GOT3 (cell line): ENCODE data around the gene SLC6A16.
A peak's percentile ranks its signal among the peaks of the same experiment; 100 is the strongest.
"Not testable (repeated sequence)": the region's sequence is repeated elsewhere in the genome, so short reads cannot be mapped to it uniquely, and the experiment has no call there.

ENCODE experiments used
- DNase-seq: peaks from one replicate; lab custom pipeline; 2025; ENCODE audit warnings: mixed read lengths; lab: John Stamatoyannopoulos, UW

SLC6A16 gene

GRCh38 chr19:49324801-49325576 lies at the start of gene SLC6A16:
Gene SLC6A16 (minus strand): TSS chr19:49325191. CDS start chr19:49311347, 13,844 bp downstream.
- DNase-seq, result no peak

- not testable (repeated sequence) for DNase-seq
Observed at GRCh38 chr19:49373174-49373573, 48.2 kb upstream of the SLC6A16 start.

- no peak for DNase-seq
Observed at GRCh38 chr19:49371184-49371583, 46.2 kb upstream of the SLC6A16 start.

- no peak for DNase-seq
Observed at GRCh38 chr19:49368711-49369358, 43.8 kb upstream of the SLC6A16 start.

GRCh38 chr19:49366110-49366509 lies 41.1 kb upstream of the SLC6A16 start:
- DNase-seq, result no peak

- DNase-seq, result no peak
Observed at GRCh38 chr19:49364083-49364737, 39.2 kb upstream of the SLC6A16 start.

GRCh38 chr19:49363268-49364082 lies 38.5 kb upstream of the SLC6A16 start, which contains the start of gene DKKL1:
Gene DKKL1 (plus strand): TSS chr19:49363877. CDS start chr19:49363999, 122 bp downstream.
- peak; percentile 95 for DNase-seq

GRCh38 chr19:49362929-49363267 lies 37.9 kb upstream of the SLC6A16 start:
- no peak for DNase-seq

GRCh38 chr19:49362048-49362928 lies 37.3 kb upstream of the SLC6A16 start, which contains the start of gene TEAD2:
Gene TEAD2 (minus strand): TSS chr19:49362416. CDS start chr19:49360075, 2,341 bp downstream.
- DNase-seq, result no peak

- DNase-seq, result no peak
Observed at GRCh38 chr19:49361438-49362047, 36.6 kb upstream of the SLC6A16 start.

- DNase-seq, result no peak
Observed at GRCh38 chr19:49359851-49360820, 35.1 kb upstream of the SLC6A16 start.

GRCh38 chr19:49357186-49357585 lies 32.2 kb upstream of the SLC6A16 start:
- no peak for DNase-seq

- DNase-seq, result no peak
Observed at GRCh38 chr19:49356382-49356781, 31.4 kb upstream of the SLC6A16 start.

- DNase-seq, result no peak
Observed at GRCh38 chr19:49355909-49356353, 30.9 kb upstream of the SLC6A16 start.

- no peak for DNase-seq
Observed at GRCh38 chr19:49349567-49349966, 24.6 kb upstream of the SLC6A16 start.

- DNase-seq, result no peak
Observed at GRCh38 chr19:49348305-49349189, 23.6 kb upstream of the SLC6A16 start.

GRCh38 chr19:49347835-49348234 lies 22.8 kb upstream of the SLC6A16 start:
- DNase-seq, result no peak

GRCh38 chr19:49347191-49347590 lies 22.2 kb upstream of the SLC6A16 start:
- DNase-seq, result no peak
